H1 (cell line): ENCODE results near the gene GFY.

Source experiments
- BACH1 ChIP-seq: IDR thresholded peaks from 2 replicates; pipeline ENCODE4 v1.6.1; 2012; ENCODE audit warnings: low read length, improper control_type of control experiment
- CHD1 ChIP-seq: IDR thresholded peaks from 2 replicates; pipeline ENCODE4 v1.6.1; 2012; ENCODE audit warnings: low read depth, low read length, improper control_type of control experiment
- CTCF ChIP-seq, 3 experiments: IDR thresholded peaks; 1 replicate in 2 of 3; 2 replicates in 1 of 3; pipeline versions ENCODE4 v1.5.1 to v1.6.1; 2011; ENCODE audit warnings: low read length in 3 of 3, mild to moderate bottlenecking in 3 of 3, inconsistent platforms in 2 of 3, low read depth in 1 of 3, moderate library complexity in 1 of 3; ENCODE audit not compliant: insufficient read depth in 1 of 3; ENCODE audit errors: control extremely low read depth in 1 of 3
- E2F6 ChIP-seq: IDR thresholded peaks from 2 replicates; pipeline ENCODE4 v1.6.1; 2012; ENCODE audit warnings: inconsistent platforms
- POLR2A ChIP-seq, 2 experiments: IDR thresholded peaks; 1 replicate in 1 of 2; 2 replicates in 1 of 2; pipeline ENCODE4 v1.6.1; 2011; ENCODE audit warnings: low read depth in 2 of 2, low read length in 2 of 2, mild to moderate bottlenecking in 2 of 2; ENCODE audit errors: control extremely low read depth in 1 of 2

GRCh38 chr19:49415102-49415809 lies 9.9 kb upstream of the GFY start:
- TF ChIP-seq E2F6 = no peak
- TF ChIP-seq CTCF (IDR thresholded peaks at IDR 0.05; ENCODE audit: control extremely low read depth in 1 of 3, insufficient read depth in 1 of 3, low read depth in 1 of 3, low read length in 3 of 3) = no peak
- TF ChIP-seq BACH1 = no peak
- TF ChIP-seq CHD1 = no peak
- TF ChIP-seq POLR2A (IDR thresholded peaks at IDR 0.05; ENCODE audit: control extremely low read depth in 1 of 2, low read depth in 2 of 2, low read length in 2 of 2) = no peak
